MM.1S (cell line): ENCODE results near the gene NRGN.

Source experiments
- DNase-seq: peaks from one replicate; pipeline ENCODE4 v3.0.0-alpha.2; 2015
- H2AFZ ChIP-seq: fragments of 300-600 bp; sonication (generic); 2 replicates; pipeline ENCODE4 v1.6.0; 2016; ENCODE audit warnings: antibody characterized with exemption, low read length
- H3F3A ChIP-seq: fragments of 300-600 bp; sonication (generic); 2 replicates; pipeline ENCODE4 v1.6.1; 2016; ENCODE audit warnings: mild to moderate bottlenecking, antibody characterized with exemption, low read length, moderate library complexity, mixed read lengths; ENCODE audit not compliant: insufficient read depth
- H3K27ac ChIP-seq: fragments of 300-600 bp; sonication (generic); 2 replicates; pipeline ENCODE4 v1.5.1; 2016; ENCODE audit warnings: mild to moderate bottlenecking, low read length
- H3K27me3 ChIP-seq: fragments of 300-600 bp; sonication (generic); replicated peaks from 2 replicates; pipeline ENCODE4 v1.6.0; 2016; ENCODE audit warnings: low read length; ENCODE audit not compliant: insufficient read depth
- H3K36me3 ChIP-seq: fragments of 300-600 bp; sonication (generic); replicated peaks from 2 replicates; pipeline ENCODE4 v1.6.1; 2016; ENCODE audit warnings: mild to moderate bottlenecking, low read length, mixed read lengths; ENCODE audit not compliant: insufficient read depth
- H3K4me1 ChIP-seq: fragments of 300-600 bp; sonication (generic); 2 replicates; pipeline ENCODE4 v1.6.1; 2016; ENCODE audit warnings: low read length, mixed read lengths
- H3K4me2 ChIP-seq: fragments of 300-600 bp; sonication (generic); 2 replicates; pipeline ENCODE4 v1.6.0; 2016; ENCODE audit warnings: low read depth, low read length
- H3K4me3 ChIP-seq: fragments of 300-600 bp; sonication (generic); 2 replicates; pipeline ENCODE4 v1.5.1; 2016; ENCODE audit warnings: low read length, mixed read lengths
- H3K79me2 ChIP-seq: fragments of 300-600 bp; sonication (generic); 2 replicates; pipeline ENCODE4 v1.6.1; 2016; ENCODE audit warnings: mixed run types, low read length, mixed read lengths
- H3K9ac ChIP-seq: fragments of 300-600 bp; sonication (generic); 2 replicates; pipeline ENCODE4 v1.6.1; 2016; ENCODE audit warnings: low read length, mixed read lengths
- H3K9me2 ChIP-seq: fragments of 300-600 bp; sonication (generic); replicated peaks from 2 replicates; pipeline ENCODE4 v1.6.1; 2016; ENCODE audit warnings: mild to moderate bottlenecking, low read length, mixed read lengths; ENCODE audit not compliant: insufficient read depth
- H3K9me3 ChIP-seq: fragments of 300-600 bp; sonication (generic); replicated peaks from 2 replicates; pipeline ENCODE4 v1.6.1; 2016; ENCODE audit warnings: mild to moderate bottlenecking, low read length, mixed read lengths; ENCODE audit not compliant: insufficient read depth
- H4K20me1 ChIP-seq: fragments of 300-600 bp; sonication (generic); 2 replicates; pipeline ENCODE4 v1.6.1; 2016; ENCODE audit warnings: mild to moderate bottlenecking, low read length, moderate library complexity, mixed read lengths; ENCODE audit not compliant: insufficient read depth
- EZH2 ChIP-seq: fragments of 300-600 bp; sonication (generic); optimal IDR thresholded peaks from 2 replicates; pipeline ENCODE3; 2017; ENCODE audit warnings: low read depth, mild to moderate bottlenecking, antibody characterized with exemption, low read length, mixed read lengths
- EZH2phosphoT487 ChIP-seq: fragments of 300-600 bp; sonication (generic); IDR thresholded peaks from 2 replicates; pipeline ENCODE4 v1.6.1; 2018; ENCODE audit warnings: antibody characterized with exemption, low read length
- TF ChIP-seq, protein P1 (sequence below): fragments of 300-600 bp; sonication (generic); IDR thresholded peaks from 2 replicates; pipeline ENCODE4 v1.5.1; 2016; ENCODE audit warnings: antibody characterized with exemption, low read length, mixed read lengths

NRGN gene

DNA sequence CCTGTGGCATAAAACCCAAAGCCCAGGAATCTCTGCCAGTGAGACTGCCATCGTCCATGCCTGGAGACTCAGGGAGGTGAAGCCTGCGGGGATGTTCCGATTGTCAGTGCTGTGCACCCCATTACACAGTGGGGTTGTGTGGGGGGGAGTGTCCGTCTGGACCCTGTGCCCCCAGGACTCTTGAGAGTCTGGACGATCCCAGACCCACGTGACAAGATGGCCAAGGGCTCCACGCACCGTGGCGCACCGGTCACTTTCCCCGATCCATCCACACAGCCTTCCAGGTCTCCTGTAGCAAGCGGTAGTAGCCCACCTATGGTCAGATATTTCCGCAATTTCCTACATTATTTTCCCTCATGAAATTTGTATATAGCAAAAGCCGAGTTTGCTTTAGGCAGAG, 20.9 kb upstream of the NRGN start:
- H3F3A ChIP-seq, result no peaks in the 10 kb centered on the region
- H3K79me2 ChIP-seq, result no peaks in the 10 kb centered on the region
- H3K27ac ChIP-seq, result no peak overlapping the region
- H2AFZ ChIP-seq, result no peak overlapping the region
- H3K27me3 ChIP-seq, result peaks cover 14% of the 10 kb centered on the region; the same call in 1 of the 2 replicates
- H3K9me2 ChIP-seq, result no peaks in the 10 kb centered on the region
- H3K4me2 ChIP-seq, result no peak overlapping the region
- H3K36me3 ChIP-seq, result no peaks in the 10 kb centered on the region
- H3K4me3 ChIP-seq, result 0 out of 2 replicates have a peak overlapping the region, but pooled peaks have one; percentile 48
- H3K9me3 ChIP-seq, result no peaks in the 10 kb centered on the region
- DNase-seq, result no peak
- H3K9ac ChIP-seq, result no peak overlapping the region
- H3K4me1 ChIP-seq, result 0 out of 2 replicates have a peak, but pooled peaks cover 5% of the 10 kb centered on the region
- no peaks in the 10 kb centered on the region for H4K20me1 ChIP-seq
- TF ChIP-seq EZH2, result no peak
- TF ChIP-seq EZH2phosphoT487, result no peak
- TF ChIP-seq, protein P1, sequence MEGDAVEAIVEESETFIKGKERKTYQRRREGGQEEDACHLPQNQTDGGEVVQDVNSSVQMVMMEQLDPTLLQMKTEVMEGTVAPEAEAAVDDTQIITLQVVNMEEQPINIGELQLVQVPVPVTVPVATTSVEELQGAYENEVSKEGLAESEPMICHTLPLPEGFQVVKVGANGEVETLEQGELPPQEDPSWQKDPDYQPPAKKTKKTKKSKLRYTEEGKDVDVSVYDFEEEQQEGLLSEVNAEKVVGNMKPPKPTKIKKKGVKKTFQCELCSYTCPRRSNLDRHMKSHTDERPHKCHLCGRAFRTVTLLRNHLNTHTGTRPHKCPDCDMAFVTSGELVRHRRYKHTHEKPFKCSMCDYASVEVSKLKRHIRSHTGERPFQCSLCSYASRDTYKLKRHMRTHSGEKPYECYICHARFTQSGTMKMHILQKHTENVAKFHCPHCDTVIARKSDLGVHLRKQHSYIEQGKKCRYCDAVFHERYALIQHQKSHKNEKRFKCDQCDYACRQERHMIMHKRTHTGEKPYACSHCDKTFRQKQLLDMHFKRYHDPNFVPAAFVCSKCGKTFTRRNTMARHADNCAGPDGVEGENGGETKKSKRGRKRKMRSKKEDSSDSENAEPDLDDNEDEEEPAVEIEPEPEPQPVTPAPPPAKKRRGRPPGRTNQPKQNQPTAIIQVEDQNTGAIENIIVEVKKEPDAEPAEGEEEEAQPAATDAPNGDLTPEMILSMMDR, result no peak

DNA sequence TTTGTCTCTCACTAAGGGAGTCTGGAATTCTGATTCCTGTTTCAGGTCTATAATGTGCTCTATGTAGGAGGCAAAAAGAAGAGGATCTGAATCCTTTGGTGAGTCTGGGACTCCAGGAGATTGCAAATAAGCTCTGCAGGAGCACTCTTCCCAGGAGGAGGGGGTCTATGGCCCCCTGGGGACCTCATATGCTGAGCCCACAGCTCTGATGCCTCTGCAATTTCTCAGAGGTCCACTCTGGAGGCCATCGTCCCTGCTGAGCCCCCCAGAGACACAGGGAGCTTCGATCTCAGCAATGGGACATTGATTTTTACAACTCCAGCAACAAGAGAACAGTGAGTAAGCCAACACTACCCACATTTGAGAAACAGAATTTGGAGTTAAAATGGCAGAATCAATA, 20.2 kb upstream of the NRGN start:
- no peaks in the 10 kb centered on the region for H4K20me1 ChIP-seq
- H3F3A ChIP-seq, result no peaks in the 10 kb centered on the region
- H3K9ac ChIP-seq, result no peak overlapping the region
- TF ChIP-seq, protein P1, result no peak
- TF ChIP-seq EZH2phosphoT487 (no peak), EZH2 (no peak)
- H3K36me3 ChIP-seq, result no peaks in the 10 kb centered on the region
- H3K4me1 ChIP-seq, result 0 out of 2 replicates have a peak, but pooled peaks cover 5% of the 10 kb centered on the region
- no peak overlapping the region for H3K27ac ChIP-seq
- DNase-seq, result no peak
- no peak overlapping the region for H3K4me3 ChIP-seq
- no peak overlapping the region for H3K4me2 ChIP-seq
- no peaks in the 10 kb centered on the region for H3K9me2 ChIP-seq
- H3K9me3 ChIP-seq, result no peaks in the 10 kb centered on the region
- no peak overlapping the region for H2AFZ ChIP-seq
- peaks cover 14% of the 10 kb centered on the region; the same call in 1 of the 2 replicates for H3K27me3 ChIP-seq
- H3K79me2 ChIP-seq, result no peaks in the 10 kb centered on the region

DNA sequence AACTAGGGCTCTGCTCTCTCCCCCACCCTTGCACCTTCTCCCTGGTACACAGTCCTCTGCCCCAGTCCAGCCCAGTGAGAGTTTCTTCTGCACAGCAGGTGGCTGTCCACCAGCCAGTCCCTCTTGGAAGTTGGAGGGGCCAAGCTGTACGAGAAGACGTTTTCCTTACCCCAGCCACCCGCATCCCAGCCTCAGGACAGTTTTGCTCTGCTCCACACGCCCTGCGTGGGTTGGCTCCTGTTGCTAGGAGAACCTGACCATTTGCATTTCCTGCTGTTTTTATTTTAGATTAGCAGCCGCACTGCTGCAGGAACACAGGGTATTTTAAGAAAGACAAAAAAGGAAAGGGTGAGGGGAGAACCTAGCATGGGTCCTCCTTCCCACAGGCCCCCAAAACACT, 17.6 kb upstream of the NRGN start:
- H3K27me3 ChIP-seq, result peaks cover 14% of the 10 kb centered on the region; the same call in 1 of the 2 replicates
- H3K4me2 ChIP-seq, result no peak overlapping the region
- H3K9ac ChIP-seq, result no peak overlapping the region
- no peak for DNase-seq
- no peaks in the 10 kb centered on the region for H3K79me2 ChIP-seq
- no peaks in the 10 kb centered on the region for H3F3A ChIP-seq
- no peak overlapping the region for H3K4me3 ChIP-seq
- H3K9me3 ChIP-seq, result no peaks in the 10 kb centered on the region
- no peak overlapping the region for H2AFZ ChIP-seq
- no peaks in the 10 kb centered on the region for H3K36me3 ChIP-seq
- H3K9me2 ChIP-seq, result no peaks in the 10 kb centered on the region
- TF ChIP-seq EZH2 (no peak), EZH2phosphoT487 (no peak)
- TF ChIP-seq, protein P1, result no peak
- H3K27ac ChIP-seq, result no peak overlapping the region
- no peaks in the 10 kb centered on the region for H4K20me1 ChIP-seq
- 0 out of 2 replicates have a peak, but pooled peaks cover 5% of the 10 kb centered on the region for H3K4me1 ChIP-seq
